ENCODE results near the gene NLRP6. TPM values are rescaled to one million over a fixed set of nuclear protein-coding genes. Genes with fewer than 3 reads are reported as not detected.
"Not testable (repeated sequence)": the region's sequence is repeated elsewhere in the genome, so short reads cannot be mapped to it uniquely, and the experiment has no call there.

NLRP6 gene
- total RNA-seq, result 1 to 10 TPM in 1 of 2 donors, under 1 TPM in 1; 0.43 to 2.2 TPM

- H3K4me3 Mint-ChIP-seq, result peak within 1 kb of the TSS; percentile 70
- H3K9me3 Mint-ChIP-seq, result peaks cover 4% of the 10 kb centered on the region
- H3K27ac Mint-ChIP-seq, result peak within 1 kb of the TSS; percentile 20
- H3K27me3 Mint-ChIP-seq, result peaks cover 5% of the 10 kb centered on the region
- ATAC-seq (replicated peaks), result no peak
- H3K36me3 Mint-ChIP-seq (ENCODE audit: low read depth), result peaks cover 25% of the 10 kb centered on the region
- peaks cover 30% of the 10 kb centered on the region for H3K4me1 Mint-ChIP-seq
These were observed at the start of gene NLRP6 for GRCh38 chr11:278001-278951. Gene NLRP6 (plus strand): TSS chr11:278407. CDS start chr11:278570, 163 bp downstream.

GRCh38 chr11:230431-230830 is 47.8 kb upstream of the NLRP6 start:
- Mint-ChIP-seq H3K9me3 (no peaks in the 10 kb centered on the region), H3K27ac (no peak overlapping the region), H3K27me3 (no peaks in the 10 kb centered on the region), H3K4me1 (peaks cover 20% of the 10 kb centered on the region), H3K4me3 (no peak overlapping the region), H3K36me3 (ENCODE audit: low read depth) (peaks cover 31% of the 10 kb centered on the region)
- no peak for ATAC-seq (replicated peaks)

GRCh38 chr11:232783-233565 is 45.2 kb upstream of the NLRP6 start:
- no peaks in the 10 kb centered on the region for H3K27me3 Mint-ChIP-seq
- peak overlapping the region; percentile 48 for H3K27ac Mint-ChIP-seq
- no peak overlapping the region for H3K4me3 Mint-ChIP-seq
- H3K9me3 Mint-ChIP-seq, result no peaks in the 10 kb centered on the region
- peaks cover 13% of the 10 kb centered on the region for H3K4me1 Mint-ChIP-seq
- peaks cover 52% of the 10 kb centered on the region for H3K36me3 Mint-ChIP-seq (ENCODE audit: low read depth)
- ATAC-seq (replicated peaks), result no peak

- no peaks in the 10 kb centered on the region for H3K27me3 Mint-ChIP-seq
- peak overlapping the region; percentile 95 for H3K27ac Mint-ChIP-seq
- H3K36me3 Mint-ChIP-seq (ENCODE audit: low read depth), result peaks cover 59% of the 10 kb centered on the region
- ATAC-seq (replicated peaks), result no peak
- peak overlapping the region; percentile 87 for H3K4me3 Mint-ChIP-seq
- no peaks in the 10 kb centered on the region for H3K9me3 Mint-ChIP-seq
- H3K4me1 Mint-ChIP-seq, result peaks cover 15% of the 10 kb centered on the region
These were observed 43.0 kb upstream of the NLRP6 start for GRCh38 chr11:235180-235579.

- peaks cover 15% of the 10 kb centered on the region for H3K4me1 Mint-ChIP-seq
- peak; percentile 53 for ATAC-seq (replicated peaks)
- peak overlapping the region; percentile 87 for H3K4me3 Mint-ChIP-seq
- H3K27ac Mint-ChIP-seq, result peak overlapping the region; percentile 95
- H3K36me3 Mint-ChIP-seq (ENCODE audit: low read depth), result peaks cover 59% of the 10 kb centered on the region
- H3K9me3 Mint-ChIP-seq, result no peaks in the 10 kb centered on the region
- no peaks in the 10 kb centered on the region for H3K27me3 Mint-ChIP-seq
These were observed 42.6 kb upstream of the NLRP6 start for GRCh38 chr11:235609-235996.

GRCh38 chr11:235997-236773 is 42.0 kb upstream of the NLRP6 start, which contains the start of gene SIRT3:
Gene SIRT3 (minus strand): TSS chr11:236342. CDS start chr11:236328, 14 bp downstream.
- peak within 1 kb of the TSS; percentile 87 for H3K4me3 Mint-ChIP-seq
- H3K36me3 Mint-ChIP-seq (ENCODE audit: low read depth), result peaks cover 64% of the 10 kb centered on the region
- peak within 1 kb of the TSS; percentile 95 for H3K27ac Mint-ChIP-seq
- no peaks in the 10 kb centered on the region for H3K9me3 Mint-ChIP-seq
- ATAC-seq (replicated peaks), result peak; percentile 80
- H3K27me3 Mint-ChIP-seq, result no peaks in the 10 kb centered on the region
- H3K4me1 Mint-ChIP-seq, result peaks cover 16% of the 10 kb centered on the region

GRCh38 chr11:236774-237767 is 41.1 kb upstream of the NLRP6 start, which contains the start of gene PSMD13:
Gene PSMD13 (plus strand): TSS chr11:236976. CDS start chr11:237050, 74 bp downstream.
- ATAC-seq (replicated peaks), result peak; percentile 87
- H3K4me1 Mint-ChIP-seq, result peaks cover 25% of the 10 kb centered on the region
- H3K9me3 Mint-ChIP-seq, result no peaks in the 10 kb centered on the region

GRCh38 chr11:238346-238745 is 39.9 kb upstream of the NLRP6 start:
- Mint-ChIP-seq H3K4me1 (peaks cover 32% of the 10 kb centered on the region), H3K36me3 (ENCODE audit: low read depth) (peaks cover 80% of the 10 kb centered on the region)
- not testable (repeated sequence) for H3K27me3 Mint-ChIP-seq

More at GRCh38 chr11:236774-237767, 41.1 kb upstream of the NLRP6 start, which contains the start of gene PSMD13:
- Mint-ChIP-seq H3K36me3 (ENCODE audit: low read depth) (peaks cover 73% of the 10 kb centered on the region), H3K4me3 (peak within 1 kb of the TSS; percentile 87), H3K27me3 (no peaks in the 10 kb centered on the region), H3K27ac (peak within 1 kb of the TSS; percentile 95)

GRCh38 chr11:240315-240714 is 37.9 kb upstream of the NLRP6 start:
- Mint-ChIP-seq H3K9me3 (no peaks in the 10 kb centered on the region), H3K36me3 (ENCODE audit: low read depth) (peaks cover 98% of the 10 kb centered on the region), H3K27me3 (no peaks in the 10 kb centered on the region), H3K27ac (peak overlapping the region; percentile 7), H3K4me1 (peaks cover 31% of the 10 kb centered on the region), H3K4me3 (peak overlapping the region; percentile 4)
- no peak for ATAC-seq (replicated peaks)

More at GRCh38 chr11:238346-238745, 39.9 kb upstream of the NLRP6 start:
- H3K4me3 Mint-ChIP-seq, result peak overlapping the region; percentile 87
- not testable (repeated sequence) for H3K9me3 Mint-ChIP-seq; ATAC-seq (replicated peaks)
- H3K27ac Mint-ChIP-seq, result peak overlapping the region; percentile 95

GRCh38 chr11:241634-242033 is 36.6 kb upstream of the NLRP6 start:
- Mint-ChIP-seq H3K9me3 (no peaks in the 10 kb centered on the region), H3K27ac (peak overlapping the region; percentile 47), H3K4me3 (peak overlapping the region; percentile 18), H3K36me3 (ENCODE audit: low read depth) (peaks cover 98% of the 10 kb centered on the region), H3K4me1 (peaks cover 27% of the 10 kb centered on the region), H3K27me3 (no peaks in the 10 kb centered on the region)
- ATAC-seq (replicated peaks), result no peak

GRCh38 chr11:244376-244775 is 33.8 kb upstream of the NLRP6 start:
- H3K9me3 Mint-ChIP-seq, result no peaks in the 10 kb centered on the region
- peaks cover 23% of the 10 kb centered on the region for H3K4me1 Mint-ChIP-seq
- peaks cover 99% of the 10 kb centered on the region for H3K36me3 Mint-ChIP-seq (ENCODE audit: low read depth)
- no peak overlapping the region for H3K4me3 Mint-ChIP-seq
- no peaks in the 10 kb centered on the region for H3K27me3 Mint-ChIP-seq
- no peak overlapping the region for H3K27ac Mint-ChIP-seq
- peak; percentile 72 for ATAC-seq (replicated peaks)

GRCh38 chr11:249062-249461 is 29.1 kb upstream of the NLRP6 start:
- Mint-ChIP-seq H3K4me1 (peaks cover 6% of the 10 kb centered on the region), H3K27me3 (no peaks in the 10 kb centered on the region), H3K36me3 (ENCODE audit: low read depth) (peaks cover 100% of the 10 kb centered on the region), H3K9me3 (no peaks in the 10 kb centered on the region), H3K27ac (peak overlapping the region; percentile 4), H3K4me3 (peak overlapping the region; percentile 2)
- peak; percentile 71 for ATAC-seq (replicated peaks)

GRCh38 chr11:250274-250673 is 27.9 kb upstream of the NLRP6 start:
- no peak overlapping the region for H3K27ac Mint-ChIP-seq
- no peak overlapping the region for H3K4me3 Mint-ChIP-seq
- no peak for ATAC-seq (replicated peaks)
- peaks cover 6% of the 10 kb centered on the region for H3K4me1 Mint-ChIP-seq
- no peaks in the 10 kb centered on the region for H3K9me3 Mint-ChIP-seq
- H3K27me3 Mint-ChIP-seq, result no peaks in the 10 kb centered on the region
- peaks cover 90% of the 10 kb centered on the region for H3K36me3 Mint-ChIP-seq (ENCODE audit: low read depth)

Data from activated T-helper 17 cell treated with anti-CD3 and anti-CD28 coated beads, Interleukin-2, amount 50 U/mL, for 72 hours (primary cell).